GM12878 (cell line): ENCODE measurements around the gene PIPOX. TPM values are rescaled to one million over a fixed set of nuclear protein-coding genes. Genes with fewer than 3 reads are reported as not detected.

Experiments used
- ATAC-seq: fragments of 200-7000 bp; cut with Tn5 transposase; 3 replicates; pipeline ENCODE4 v1.9.1; 2020; ENCODE audit warnings: mild to moderate bottlenecking, moderate library complexity
- BruUV-seq: library from RNA; stranded (reverse); fragments of 400-500 nt; replicated peaks from 2 replicates; lab custom pipeline; 2021; lab: Mats Ljungman, UMichigan
- CTCF ChIA-PET: fragments of 300-600 bp; sonication (Branson Sonifier 250); formaldehyde crosslinking; extraction: SDS; loops from one replicate; lab custom pipeline; 2021; ENCODE audit warnings: inconsistent platforms; lab: Yijun Ruan, JAX
- POLR2A ChIA-PET: fragments of 350-600 bp; formaldehyde crosslinking; extraction: SDS; loops from one replicate; lab custom pipeline; 2021; ENCODE audit warnings: inconsistent platforms; lab: Charles Lee
- RAD21 ChIA-PET: fragments of 300-600 bp; sonication (Branson Sonifier 250); formaldehyde crosslinking; loops from one replicate; lab custom pipeline; 2023; ENCODE audit warnings: antibody characterized with exemption; ENCODE audit not compliant: unreplicated experiment; lab: Charles Lee
- SMC1A ChIA-PET: fragments of 300-600 bp; sonication (Branson Sonifier 250); formaldehyde crosslinking; loops from one replicate; lab custom pipeline; 2023; ENCODE audit not compliant: unreplicated experiment, uncharacterized antibody; lab: Charles Lee
- DNase-seq: peaks from one replicate; pipeline ENCODE4 v3.0.0-alpha.2; 2011; ENCODE audit warnings: low read depth, low spot score
- FAIRE-seq: peaks from 3 replicates; lab custom pipeline; 2011; peaks lifted over from hg19 to GRCh38; lab: Jason Lieb, UNC
- H2AFZ ChIP-seq: 2 replicates; pipeline ENCODE4 v1.6.0; 2011; ENCODE audit warnings: low read depth, low read length, control low read depth; ENCODE audit not compliant: control insufficient read depth
- H3K27ac ChIP-seq: 2 replicates; pipeline ENCODE4 v1.5.1; 2011; ENCODE audit warnings: control low read depth; ENCODE audit not compliant: control insufficient read depth, insufficient read depth
- H3K27me3 ChIP-seq, 2 experiments: replicated peaks in 1 of 2; 2 replicates each; pipeline versions ENCODE4 v1.6.0 to v1.6.1; 2011; ENCODE audit warnings: low read length in 1 of 2; ENCODE audit not compliant: control insufficient read depth in 2 of 2, insufficient read depth in 2 of 2
- H3K36me3 ChIP-seq, 2 experiments: 2 replicates each; pipeline ENCODE4 v1.5.1; 2011; ENCODE audit warnings: low read length in 1 of 2; ENCODE audit not compliant: control insufficient read depth in 2 of 2, insufficient read depth in 2 of 2
- H3K4me1 ChIP-seq: 2 replicates; pipeline ENCODE4 v1.6.1; 2011; ENCODE audit warnings: mild to moderate bottlenecking, low read length, moderate library complexity, mixed read lengths; ENCODE audit not compliant: control insufficient read depth, insufficient read depth
- H3K4me2 ChIP-seq: 2 replicates; pipeline ENCODE4 v1.6.0; 2011; ENCODE audit warnings: control low read depth; ENCODE audit not compliant: control insufficient read depth, insufficient read depth
- H3K4me3 ChIP-seq: fragments of 200-600 bp; sonication (generic); 2 replicates; pipeline ENCODE4 v1.5.1; 2016
- H3K79me2 ChIP-seq: 2 replicates; pipeline ENCODE4 v1.6.0; 2011; ENCODE audit warnings: low read length; ENCODE audit not compliant: control insufficient read depth, insufficient read depth
- H3K9ac ChIP-seq: 2 replicates; pipeline ENCODE4 v1.8.0; 2011; ENCODE audit warnings: low read length, control low read depth, mixed read lengths; ENCODE audit not compliant: control insufficient read depth, insufficient read depth
- H3K9me3 ChIP-seq: replicated peaks from 3 replicates; pipeline ENCODE4 v1.5.1; 2011; ENCODE audit warnings: mild to moderate bottlenecking, low read length; ENCODE audit not compliant: control insufficient read depth, insufficient read depth
- H4K20me1 ChIP-seq: 2 replicates; pipeline ENCODE4 v1.6.0; 2011; ENCODE audit not compliant: control insufficient read depth, insufficient read depth
- DPF2 ChIP-seq: fragments of 450-650 bp; IDR thresholded peaks from 2 replicates; pipeline ENCODE4 v1.6.1; 2017; ENCODE audit warnings: mild to moderate bottlenecking
- EED ChIP-seq: sonication (generic); IDR thresholded peaks from 2 replicates; pipeline ENCODE4 v1.6.1; 2016; ENCODE audit warnings: antibody characterized with exemption, low read depth
- HDAC2 ChIP-seq: fragments of 200-600 bp; sonication (generic); IDR thresholded peaks from 2 replicates; pipeline ENCODE4 v1.6.1; 2017
- MEF2B ChIP-seq: fragments of 450-650 bp; IDR thresholded peaks from 2 replicates; pipeline ENCODE4 v1.6.1; 2018; ENCODE audit warnings: mild to moderate bottlenecking, moderate library complexity; ENCODE audit not compliant: partially characterized antibody, poor library complexity, severe bottlenecking
- NR2F1 ChIP-seq: fragments of 450-650 bp; conservative IDR thresholded peaks from 2 replicates; pipeline ENCODE4 v1.6.1; 2017; ENCODE audit warnings: mild to moderate bottlenecking
- POLR2AphosphoS2 ChIP-seq: IDR thresholded peaks from 2 replicates; pipeline ENCODE4 v1.6.1; 2011; ENCODE audit warnings: low read depth, mild to moderate bottlenecking, low read length, improper control_type of control experiment, moderate library complexity
- WGBS: methylation state at CpG from one replicate; pipeline ENCODE4 v1.1.6; 2016; ENCODE audit warnings: low lambda C conversion rate; ENCODE audit not compliant: insufficient replicate concordance, insufficient coverage; ENCODE audit errors: missing lambda C conversion rate; 5-methylcytosine and 5-hydroxymethylcytosine counted together
- in situ Hi-C: fragments of 300-500 bp; cut with MboI; formaldehyde crosslinking; loops from 9 replicates; pipeline ENCODE4 v1.14.3; 2018; ENCODE audit warnings: mixed read lengths
- intact Hi-C: fragments of 100-400 bp; cut with micrococcal nuclease; formaldehyde crosslinking; loops from one replicate; pipeline ENCODE4 v1.14.2; 2022; ENCODE audit not compliant: unreplicated experiment
- polyA plus RNA-seq, 11 experiments: library from polyadenylated mRNA; depleted of rRNA in 4 of 11; unstranded in 6 of 11; stranded (reverse) in 5 of 11; fragments of >200 nt; fragmentation: Nextera tagmentation in 4 of 11; fragmentation: Illumina TruSeq in 1 of 11; extraction: Ambion mirVana in 4 of 11; extraction: Trizol in 1 of 11; gene quantifications; 1 replicate in 1 of 11; 2 replicates in 10 of 11; pipeline versions ENCODE4 v1.2.1 to v1.2.3, GENCODE V29; 2011 to 2016; ENCODE audit warnings: inconsistent platforms in 2 of 11, missing spikeins in 2 of 11, low read depth in 1 of 11
- total RNA-seq, 4 experiments: library from RNA; depleted of rRNA in 3 of 4; stranded (reverse); fragments of >200 nt in 3 of 4; fragmentation: Illumina TruSeq in 1 of 4; extraction: Trizol in 1 of 4; gene quantifications; 2 replicates each; pipeline versions ENCODE4 v1.2.1 to v1.2.3, GENCODE V29; 2013 to 2021
- TF ChIP-seq, protein P1 (sequence below): IDR thresholded peaks from 2 replicates; pipeline ENCODE4 v1.6.1; 2011; ENCODE audit warnings: low read depth, low read length, improper control_type of control experiment, borderline replicate concordance
- TF ChIP-seq, protein P2 (sequence below): fragments of 450-650 bp; conservative IDR thresholded peaks from 2 replicates; pipeline ENCODE4 v1.6.1; 2017; ENCODE audit warnings: mild to moderate bottlenecking, moderate library complexity

Gene PIPOX
- total and polyA plus RNA-seq, 10 of the 15 experiments (the other 5 are each of a cell fraction or from before 2014, with no cell fraction given) = 0.22 to 1.4 (median 0.56) TPM; not detected in 1

- no peak for ATAC-seq
- DNase-seq = no peak
- TF ChIP-seq DPF2 (no peak), HDAC2 (no peak), EED (no peak), POLR2AphosphoS2 (no peak)
- TF ChIP-seq, protein P1, sequence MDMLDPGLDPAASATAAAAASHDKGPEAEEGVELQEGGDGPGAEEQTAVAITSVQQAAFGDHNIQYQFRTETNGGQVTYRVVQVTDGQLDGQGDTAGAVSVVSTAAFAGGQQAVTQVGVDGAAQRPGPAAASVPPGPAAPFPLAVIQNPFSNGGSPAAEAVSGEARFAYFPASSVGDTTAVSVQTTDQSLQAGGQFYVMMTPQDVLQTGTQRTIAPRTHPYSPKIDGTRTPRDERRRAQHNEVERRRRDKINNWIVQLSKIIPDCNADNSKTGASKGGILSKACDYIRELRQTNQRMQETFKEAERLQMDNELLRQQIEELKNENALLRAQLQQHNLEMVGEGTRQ = no peak
- Histone ChIP-seq H3K9me3 (no peaks in the 10 kb centered on the region), H3K79me2 (no peaks in the 10 kb centered on the region), H2AFZ (no peak overlapping the region), H3K4me2 (no peak overlapping the region), H3K9ac (no peak overlapping the region), H3K36me3 (no peaks in the 10 kb centered on the region), H3K27ac (no peak overlapping the region), H4K20me1 (no peaks in the 10 kb centered on the region), H3K27me3 (no peaks in the 10 kb centered on the region; a peak in 1 of 4 replicates), H3K4me1 (no peaks in the 10 kb centered on the region), H3K4me3 (no peak overlapping the region)
- WGBS = 50% methylated on average over 1 of the region's 1 CpG
- ChIA-PET RAD21 (no interaction called here), SMC1A (no interaction called here), CTCF (no interaction called here), POLR2A (no interaction called here)
- in situ Hi-C loops (no loop called here), intact Hi-C loops (no loop called here)
- FAIRE-seq = no peak
- BruUV-seq = no TSS peak
Measured at GRCh38 chr17:29012535-29012934, 30.4 kb upstream of the PIPOX start.

DNA sequence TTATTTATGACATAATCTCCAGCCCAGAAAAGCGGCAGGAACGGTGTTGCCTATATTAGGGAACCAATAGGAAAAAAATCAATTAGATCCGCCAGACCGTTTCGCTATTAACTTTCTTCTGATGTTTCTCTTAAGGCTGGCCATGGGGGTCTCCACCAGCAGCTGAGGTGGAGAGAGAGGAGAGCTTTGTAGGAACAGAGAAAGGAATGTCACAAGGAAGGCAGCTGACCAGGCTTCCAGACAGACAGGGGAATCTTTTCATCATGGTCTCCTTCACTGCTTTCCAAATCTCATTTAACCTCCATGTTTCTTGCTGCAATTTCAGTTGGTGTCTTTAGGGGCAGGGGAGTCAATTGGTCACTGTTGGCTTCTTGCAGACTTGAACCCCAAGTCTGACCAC is 28.2 kb upstream of the PIPOX start:
- Histone ChIP-seq H3K27me3 (peaks cover 0 to 2% of the 10 kb centered on the region in 2 experiments; a peak in 1 of 4 replicates), H3K4me1 (no peaks in the 10 kb centered on the region), H3K4me2 (no peak overlapping the region), H3K36me3 (no peaks in the 10 kb centered on the region), H3K79me2 (no peaks in the 10 kb centered on the region), H3K27ac (no peak overlapping the region), H2AFZ (no peak overlapping the region), H4K20me1 (no peaks in the 10 kb centered on the region)
- in situ Hi-C loops = no loop called here
- WGBS = 54% methylated on average over 5 of the region's 5 CpGs
- CTCF ChIA-PET = interaction anchor here (1.3 to 2.2 kb wide), 2 partner anchors 49 kb away, joined by 5 to 8 read pairs; no protein-coding TSS in a partner anchor
- ATAC-seq = no peak
- BruUV-seq = no TSS peak
- no peak for FAIRE-seq
- TF ChIP-seq, protein P2, sequence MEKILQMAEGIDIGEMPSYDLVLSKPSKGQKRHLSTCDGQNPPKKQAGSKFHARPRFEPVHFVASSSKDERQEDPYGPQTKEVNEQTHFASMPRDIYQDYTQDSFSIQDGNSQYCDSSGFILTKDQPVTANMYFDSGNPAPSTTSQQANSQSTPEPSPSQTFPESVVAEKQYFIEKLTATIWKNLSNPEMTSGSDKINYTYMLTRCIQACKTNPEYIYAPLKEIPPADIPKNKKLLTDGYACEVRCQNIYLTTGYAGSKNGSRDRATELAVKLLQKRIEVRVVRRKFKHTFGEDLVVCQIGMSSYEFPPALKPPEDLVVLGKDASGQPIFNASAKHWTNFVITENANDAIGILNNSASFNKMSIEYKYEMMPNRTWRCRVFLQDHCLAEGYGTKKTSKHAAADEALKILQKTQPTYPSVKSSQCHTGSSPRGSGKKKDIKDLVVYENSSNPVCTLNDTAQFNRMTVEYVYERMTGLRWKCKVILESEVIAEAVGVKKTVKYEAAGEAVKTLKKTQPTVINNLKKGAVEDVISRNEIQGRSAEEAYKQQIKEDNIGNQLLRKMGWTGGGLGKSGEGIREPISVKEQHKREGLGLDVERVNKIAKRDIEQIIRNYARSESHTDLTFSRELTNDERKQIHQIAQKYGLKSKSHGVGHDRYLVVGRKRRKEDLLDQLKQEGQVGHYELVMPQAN = no peak
- TF ChIP-seq EED = no peak
- TF ChIP-seq MEF2B = no peak
- TF ChIP-seq NR2F1 = no peak
- TF ChIP-seq, all 136 proteins: peak for 0
- RAD21 ChIA-PET = no interaction called here
- no peak overlapping the region for H3K9ac ChIP-seq
- POLR2A ChIA-PET = no interaction called here
- no peaks in the 10 kb centered on the region for H3K9me3 ChIP-seq
- intact Hi-C loops = loop anchor here (5.0 kb wide), 1 partner anchor 42 kb away; no protein-coding TSS in a partner anchor
- SMC1A ChIA-PET = no interaction called here
- DNase-seq = no peak
- no peak overlapping the region for H3K4me3 ChIP-seq
